GM18868 (cell line): Measurements from ENCODE around the gene SRPK2.

Experiments
- ATAC-seq: cut with Tn5 transposase; IDR thresholded peaks from one replicate; pipeline ENCODE4 v1.9.1; 2021; ENCODE audit warnings: mild to moderate bottlenecking, moderate library complexity; ENCODE audit not compliant: unreplicated experiment

The SRPK2 gene

GRCh38 chr7:105112440-105113418, 276.0 kb downstream of the SRPK2 start:
- ATAC-seq, result no peak

GRCh38 chr7:105107458-105107857, 281.3 kb downstream of the SRPK2 start:
- ATAC-seq, result no peak

GRCh38 chr7:105106473-105106872, 282.2 kb downstream of the SRPK2 start:
- ATAC-seq, result no peak

- ATAC-seq, result no peak
These were observed 283.1 kb downstream of the SRPK2 start for GRCh38 chr7:105105579-105105978.

- no peak for ATAC-seq
These were observed 286.0 kb downstream of the SRPK2 start for GRCh38 chr7:105102557-105103352.

GRCh38 chr7:105101864-105102263, 286.9 kb downstream of the SRPK2 start:
- peak; percentile 38 for ATAC-seq

- ATAC-seq, result peak; percentile 85
These were observed 289.7 kb downstream of the SRPK2 start for GRCh38 chr7:105098863-105099515.

- no peak for ATAC-seq
These were observed 291.1 kb downstream of the SRPK2 start for GRCh38 chr7:105097619-105098018.

GRCh38 chr7:105096306-105096705, 292.4 kb downstream of the SRPK2 start:
- no peak for ATAC-seq

- ATAC-seq, result no peak
These were observed 293.8 kb downstream of the SRPK2 start for GRCh38 chr7:105094966-105095365.

- no peak for ATAC-seq
These were observed 300.3 kb downstream of the SRPK2 start for GRCh38 chr7:105088456-105088855.

- no peak for ATAC-seq
These were observed 300.7 kb downstream of the SRPK2 start for GRCh38 chr7:105087981-105088380.

GRCh38 chr7:105086850-105087249, 301.9 kb downstream of the SRPK2 start:
- no peak for ATAC-seq

GRCh38 chr7:105084581-105084980, 304.1 kb downstream of the SRPK2 start:
- ATAC-seq, result no peak

- ATAC-seq, result no peak
These were observed 309.4 kb downstream of the SRPK2 start for GRCh38 chr7:105079348-105079747.

- no peak for ATAC-seq
These were observed 315.6 kb downstream of the SRPK2 start for GRCh38 chr7:105073143-105073542.

GRCh38 chr7:105068886-105069285, 319.8 kb downstream of the SRPK2 start:
- ATAC-seq, result no peak

GRCh38 chr7:105067691-105068090, 321.0 kb downstream of the SRPK2 start:
- ATAC-seq, result no peak
